Iris pigment epithelial cell (primary cell): ENCODE data around the gene CYP4F22.
"Not testable (repeated sequence)": the region's sequence is repeated elsewhere in the genome, so short reads cannot be mapped to it uniquely, and the experiment has no call there.

ENCODE experiments used
- DNase-seq: peaks from one replicate; pipeline ENCODE4 v3.0.0-alpha.2; 2011; ENCODE audit warnings: low read depth

Gene CYP4F22

DNA sequence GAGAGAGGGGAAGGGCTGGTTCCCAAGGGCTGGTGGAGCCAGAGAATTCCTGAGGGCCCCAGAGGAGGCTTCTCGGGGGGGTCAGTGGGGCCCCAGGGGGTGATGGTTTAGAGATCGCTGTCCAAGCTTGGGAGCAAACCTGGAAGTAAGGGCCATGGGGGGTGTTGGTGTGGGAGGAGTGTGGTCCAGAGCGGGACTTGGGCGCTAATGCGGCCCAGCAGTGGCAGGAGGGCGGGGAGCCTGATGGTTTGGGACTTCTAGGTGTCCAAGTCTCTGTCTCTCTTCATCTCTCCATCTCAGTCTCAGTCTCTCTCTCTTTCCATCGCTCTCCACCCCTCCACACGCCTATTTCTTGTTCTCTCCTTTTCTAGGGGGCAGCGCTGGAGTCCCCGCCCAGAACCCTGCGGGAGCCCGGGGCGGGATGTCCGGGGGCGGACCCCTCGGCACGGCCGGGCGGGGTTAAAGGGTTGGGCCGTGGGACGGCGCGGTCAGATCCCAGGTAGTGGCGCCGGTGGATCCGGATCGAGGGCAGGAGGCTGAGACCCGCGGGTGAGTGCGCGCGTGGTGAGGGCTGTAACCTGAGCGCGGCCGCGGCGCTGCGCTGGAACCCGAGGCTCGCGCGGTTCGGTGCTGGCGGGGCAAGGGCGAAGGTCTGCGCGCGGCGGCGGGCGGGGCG is at the start of gene CYP4F22:
Gene CYP4F22, plus strand, starts transcription at position 491 of the 676 bp plus-strand sequence. CDS start 16,812 bp downstream, outside the sequence.
- no peak for DNase-seq

DNA sequence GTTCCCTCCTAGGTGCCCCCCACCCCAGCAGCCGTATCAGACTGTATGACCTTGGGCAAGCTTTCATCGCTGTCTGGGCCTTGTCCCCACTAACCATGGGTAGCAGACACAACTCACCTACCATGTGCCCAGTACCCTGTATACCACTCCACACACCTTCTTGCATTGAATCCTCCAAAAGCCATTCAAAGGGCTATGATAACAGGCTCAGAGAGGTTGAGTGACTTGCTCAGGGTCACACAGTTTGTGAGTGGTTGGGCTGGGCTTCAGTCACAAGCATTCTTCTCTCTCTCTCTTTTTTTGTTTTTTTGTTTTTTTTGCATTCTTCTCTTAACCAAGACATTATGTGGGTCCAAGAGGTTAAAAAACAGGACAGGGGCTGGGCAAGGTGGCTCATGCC is 46.6 kb upstream of the CYP4F22 start:
- no peak for DNase-seq

DNA sequence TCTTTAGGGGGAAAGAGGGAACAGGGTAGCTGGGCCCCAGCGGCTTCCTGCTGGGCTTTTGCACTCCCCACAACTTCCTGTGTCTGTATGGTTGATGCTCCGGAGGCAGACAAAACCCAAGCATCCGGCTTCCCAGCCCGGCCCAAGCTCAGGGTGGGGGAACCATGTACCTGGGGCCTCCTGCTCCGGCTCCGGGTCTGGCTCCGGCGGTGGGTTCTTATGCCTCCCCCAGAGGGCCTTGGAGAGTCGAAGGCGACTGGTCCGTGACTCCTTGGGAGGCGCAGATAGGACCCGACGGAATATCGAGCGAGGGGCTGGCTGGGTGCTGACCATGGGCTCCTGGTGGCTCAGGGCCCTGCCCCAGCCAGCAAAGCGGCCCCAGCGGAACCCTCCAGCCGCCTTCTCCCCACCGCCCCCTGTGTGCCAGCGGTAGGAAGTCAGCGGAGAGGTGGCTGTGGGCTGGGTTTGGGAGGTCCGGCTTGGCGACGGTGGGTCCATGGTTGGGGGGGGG is 44.4 kb upstream of the CYP4F22 start:
- DNase-seq = no peak

DNA sequence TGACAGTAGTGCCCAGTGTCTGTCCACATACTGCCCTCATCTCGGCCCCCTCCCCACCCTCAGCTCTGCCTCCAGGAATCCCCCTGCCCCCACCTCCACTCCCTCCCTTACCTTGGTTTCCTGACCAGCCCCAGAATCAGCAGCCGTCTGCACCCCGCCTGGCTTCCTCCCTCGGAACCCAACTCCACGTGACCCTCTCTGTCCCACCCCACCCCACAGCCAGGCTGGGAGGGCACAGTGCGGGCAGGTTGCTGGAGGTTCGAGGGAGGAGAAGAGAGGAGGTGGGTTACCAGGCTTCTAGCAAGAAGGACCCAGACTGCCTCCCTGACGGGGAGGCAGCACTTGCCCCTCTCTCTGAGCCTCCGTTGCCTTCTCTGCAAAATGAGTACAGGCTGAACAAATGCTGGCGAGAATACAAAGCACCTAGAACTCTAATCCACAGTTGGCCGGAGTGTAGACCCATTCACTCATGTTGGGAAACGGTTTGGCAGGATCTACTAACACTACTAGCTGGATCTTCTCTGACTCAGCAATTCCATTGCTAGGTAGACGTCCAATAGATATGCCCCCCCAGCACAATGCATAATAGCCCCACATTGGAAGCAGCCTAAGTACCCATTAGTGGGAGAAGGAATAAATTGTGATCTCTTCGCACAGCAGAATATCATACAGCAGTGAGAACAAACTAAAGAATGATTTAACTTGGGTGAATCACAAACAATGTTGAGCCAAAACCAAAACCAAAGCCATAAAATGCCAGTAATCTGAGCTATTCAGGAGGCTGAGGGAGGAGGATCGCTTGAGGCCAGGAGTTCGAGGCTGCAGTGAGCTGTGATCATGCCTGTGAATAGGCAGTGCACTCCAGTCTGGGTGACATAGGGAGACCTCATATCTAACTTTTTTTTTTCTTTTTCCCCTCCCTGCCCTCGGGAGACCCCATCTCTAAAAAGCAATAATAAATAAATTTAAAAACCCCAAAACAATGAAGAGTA is 43.6 kb upstream of the CYP4F22 start, which contains the start of gene RASAL3:
Gene RASAL3, minus strand, starts transcription at position 151 of the 992 bp plus-strand sequence. CDS start 186 bp downstream, outside the sequence.
- DNase-seq = peak; percentile 63

DNA sequence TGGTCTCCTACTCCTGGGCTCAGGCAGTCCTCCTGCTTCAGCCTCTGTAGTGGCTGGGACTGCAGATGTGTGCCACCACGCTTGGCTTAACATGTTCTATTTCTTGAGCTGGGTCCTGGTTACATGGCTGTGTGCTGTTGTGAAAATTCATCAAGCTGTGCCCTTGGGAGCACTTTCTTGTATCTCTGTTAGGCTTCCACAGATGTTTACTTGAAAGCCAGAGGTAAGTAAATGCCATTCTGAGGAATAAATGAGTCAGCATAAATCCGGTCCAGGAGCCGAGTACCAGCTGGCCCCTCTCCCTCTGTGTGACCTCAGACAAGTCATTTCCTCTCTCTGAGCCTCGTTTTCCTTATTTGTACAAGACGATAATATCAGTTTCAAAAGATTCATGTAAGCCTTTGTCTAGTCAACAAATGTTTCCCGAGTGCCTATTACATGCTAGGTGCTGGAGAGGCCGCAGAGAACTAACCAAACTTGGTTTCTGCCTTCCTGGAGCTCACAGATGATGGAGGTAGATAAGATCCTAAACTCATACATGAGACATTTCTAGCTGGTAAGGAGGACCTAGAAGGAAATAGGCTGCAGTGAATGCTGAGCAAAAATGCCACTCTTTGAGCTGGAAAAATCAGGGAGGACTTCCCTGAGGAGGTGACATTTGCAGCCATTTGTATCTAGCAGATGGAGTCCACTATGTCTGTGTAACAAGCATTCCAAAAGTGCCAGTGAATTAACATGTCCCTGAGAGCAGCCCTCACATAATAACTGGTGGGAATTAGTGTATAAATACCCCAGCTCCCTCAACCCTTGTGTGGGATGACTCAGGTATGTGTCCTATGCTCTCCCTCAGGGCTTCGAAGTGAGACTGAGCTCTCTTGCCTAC is 41.2 kb upstream of the CYP4F22 start:
- peak; percentile 96 for DNase-seq

DNA sequence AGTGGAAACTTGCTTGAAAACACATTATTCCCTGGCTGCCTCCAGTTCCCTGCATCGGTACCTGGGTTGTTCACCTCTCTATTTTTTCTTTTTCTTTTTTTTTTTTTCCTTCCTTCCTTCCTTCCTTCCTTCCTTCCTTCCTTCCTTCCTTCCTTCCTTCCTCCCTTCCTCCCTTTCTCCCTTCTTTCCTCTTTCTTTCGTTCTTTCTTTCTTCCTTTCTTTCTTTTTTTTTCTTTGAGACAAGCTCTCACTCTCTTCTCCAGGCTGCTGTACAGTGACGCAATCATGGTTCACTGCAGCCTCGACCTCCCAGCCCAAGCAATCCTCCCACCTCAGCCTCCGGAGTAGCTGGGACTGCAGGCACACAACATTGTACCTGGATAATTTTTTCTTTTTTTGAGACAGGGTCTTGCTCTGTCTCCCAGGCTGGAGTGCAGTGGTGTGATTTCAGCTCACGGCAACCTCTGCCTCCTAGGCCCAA is 40.6 kb upstream of the CYP4F22 start:
- DNase-seq = no peak

DNA sequence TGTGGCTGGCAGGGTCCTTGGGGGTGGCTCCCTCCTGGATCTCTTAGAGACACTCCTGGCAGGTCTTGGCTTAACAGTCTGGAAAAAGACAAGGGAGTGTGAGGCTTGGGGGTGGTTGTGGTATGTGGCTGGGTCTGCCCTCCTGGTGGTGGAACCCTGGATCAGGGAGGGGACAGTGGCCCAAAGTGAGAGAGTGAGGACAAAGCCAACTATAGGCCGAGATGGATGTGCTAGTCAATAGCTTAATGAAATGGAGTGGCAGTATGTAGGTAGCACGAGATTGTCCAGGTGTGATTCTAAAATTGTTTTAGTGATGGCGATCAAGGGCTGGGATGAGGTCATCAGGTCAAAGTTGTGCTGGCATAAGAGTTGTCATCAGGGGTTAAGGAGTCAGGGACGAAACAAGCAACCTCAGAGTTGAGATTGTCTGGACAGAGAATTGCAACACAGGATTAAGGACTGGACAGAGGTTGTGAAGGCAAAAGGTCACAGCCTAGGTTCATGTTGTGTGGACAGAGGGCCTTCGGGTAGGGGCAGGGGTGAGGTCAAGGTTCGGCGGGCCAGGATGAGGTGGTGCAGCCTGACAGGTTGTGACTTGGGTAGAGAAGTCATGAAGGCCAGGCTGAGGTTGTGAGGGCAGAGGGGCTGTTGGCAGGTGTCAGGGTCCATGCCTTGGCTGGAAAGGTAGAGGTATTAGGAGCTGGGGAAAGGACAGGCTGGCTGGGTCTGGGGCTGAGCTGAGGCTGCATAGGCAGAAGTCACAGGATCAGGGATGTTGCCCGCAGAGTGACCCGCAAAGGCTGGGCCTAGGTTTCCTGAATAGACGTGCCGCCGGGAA is 39.4 kb upstream of the CYP4F22 start:
- no peak for DNase-seq

DNA sequence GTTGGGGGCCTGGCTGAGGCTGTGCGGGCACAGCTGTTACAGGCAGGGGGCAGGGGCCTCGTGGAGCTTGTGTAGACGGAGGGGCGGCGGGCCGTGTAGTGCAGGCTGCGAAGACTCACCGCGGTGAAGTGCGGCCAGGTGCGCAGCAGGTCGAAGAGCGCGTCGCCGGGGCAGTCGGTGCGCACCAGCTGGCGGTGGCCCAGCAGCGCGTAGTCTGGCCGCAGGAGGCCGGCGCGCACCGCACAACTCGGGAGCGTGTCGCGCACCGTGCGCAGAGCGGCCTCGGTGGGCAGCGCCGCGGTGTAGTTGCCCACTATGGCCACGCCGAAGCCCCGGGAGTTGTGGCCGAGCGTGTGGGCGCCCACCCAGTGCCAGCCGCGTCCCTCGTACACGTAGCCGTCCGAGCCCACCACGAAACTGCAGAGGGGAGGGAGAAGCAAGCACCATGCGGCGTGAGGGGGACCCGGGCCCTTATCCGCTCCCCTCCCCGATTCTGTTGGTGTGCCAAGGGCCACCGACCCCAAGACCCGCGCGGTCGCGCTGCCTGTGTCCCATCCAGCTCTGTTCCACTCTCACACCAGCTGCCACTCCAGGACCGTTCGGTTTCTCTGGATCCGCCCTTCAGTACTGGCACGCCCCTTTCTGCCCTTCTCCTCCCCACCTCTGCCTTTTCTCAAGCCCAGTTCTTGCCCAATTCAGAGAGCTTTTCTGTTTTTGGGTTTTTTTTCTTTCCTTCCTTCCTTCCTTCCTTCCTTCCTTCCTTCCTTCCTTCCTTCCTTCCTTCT is 38.6 kb upstream of the CYP4F22 start:
- DNase-seq = peak; percentile 38

DNA sequence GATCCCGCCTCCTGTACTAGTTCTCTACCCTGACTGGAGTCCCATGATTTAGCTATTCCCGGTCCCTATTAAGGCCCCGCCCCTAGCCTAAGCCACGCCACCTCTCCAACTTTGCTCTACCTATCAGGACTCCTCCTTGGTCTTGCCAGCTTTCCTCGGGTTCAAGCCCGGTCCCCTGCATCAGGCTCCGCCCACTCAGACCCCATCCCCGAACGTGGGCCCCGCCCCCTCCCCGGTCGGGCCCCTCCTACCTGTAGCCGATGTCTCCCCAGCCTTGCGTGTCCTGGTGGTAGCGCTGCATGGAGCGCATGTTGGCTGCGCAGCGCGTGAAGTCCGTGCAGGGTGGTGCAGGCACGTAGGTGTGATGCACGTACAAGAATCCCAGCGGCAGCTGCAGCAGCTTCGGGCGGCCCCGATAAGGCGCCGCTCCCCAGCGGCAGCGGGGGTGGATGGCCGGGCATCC is 36.7 kb upstream of the CYP4F22 start:
- DNase-seq = no peak

DNA sequence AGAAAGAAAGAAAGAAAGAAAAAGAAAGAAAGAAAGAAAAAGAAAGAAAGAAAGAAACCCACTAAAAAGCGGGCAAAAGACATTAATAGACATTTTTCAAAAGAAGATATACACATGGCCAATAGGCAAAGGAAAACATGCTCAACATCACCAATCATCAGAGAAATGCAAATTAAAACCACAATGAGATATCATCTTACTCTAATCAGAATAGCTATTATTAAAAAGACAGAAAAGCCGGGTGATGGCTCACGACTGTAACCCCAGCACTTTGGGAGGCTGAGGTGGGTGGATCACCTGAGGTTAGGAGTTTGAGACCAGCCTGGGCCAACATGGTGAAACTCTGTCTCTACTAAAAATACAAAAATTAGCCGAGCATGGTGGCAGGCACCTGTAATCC is 34.5 kb upstream of the CYP4F22 start:
- not testable (repeated sequence) for DNase-seq

DNA sequence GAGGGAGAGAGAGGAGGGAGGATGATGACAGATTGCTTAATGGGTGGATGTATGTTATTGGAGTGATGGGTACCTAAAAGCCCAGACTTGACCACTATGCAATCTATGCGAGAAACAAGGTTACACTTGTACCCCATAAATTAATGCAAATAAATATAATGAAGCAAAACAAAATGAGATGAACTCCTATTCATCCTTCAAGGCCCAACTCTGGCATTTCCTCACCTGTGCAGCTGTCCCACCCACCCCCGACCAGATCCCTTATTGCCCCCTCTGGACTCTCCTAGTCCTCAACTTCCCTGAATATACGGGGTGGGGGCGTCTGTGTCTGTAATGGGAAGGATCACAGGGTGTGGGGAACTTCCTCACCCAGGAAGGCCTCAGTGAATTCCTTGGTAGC is 33.2 kb upstream of the CYP4F22 start:
- DNase-seq = no peak

DNA sequence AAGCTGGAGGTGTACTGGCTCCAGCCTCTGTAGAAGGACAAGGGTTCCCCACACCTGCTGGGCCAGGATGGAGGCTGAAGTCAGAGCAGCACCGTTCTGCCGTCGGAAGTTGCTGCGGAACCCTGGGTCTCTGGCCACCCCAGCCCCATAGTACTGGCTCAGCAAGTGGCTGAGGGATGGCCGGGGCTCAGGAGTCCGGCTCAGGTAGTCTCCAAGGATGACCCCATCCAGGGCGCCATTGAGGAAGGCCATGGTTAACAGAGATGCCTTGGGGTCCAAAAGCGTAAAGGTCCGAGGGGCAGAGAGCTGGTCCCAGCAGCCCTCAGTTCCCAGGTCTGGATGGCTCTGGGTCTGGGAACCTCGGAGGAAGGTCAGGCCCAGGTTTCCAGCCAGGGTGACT is 32.7 kb upstream of the CYP4F22 start:
- DNase-seq = no peak

DNA sequence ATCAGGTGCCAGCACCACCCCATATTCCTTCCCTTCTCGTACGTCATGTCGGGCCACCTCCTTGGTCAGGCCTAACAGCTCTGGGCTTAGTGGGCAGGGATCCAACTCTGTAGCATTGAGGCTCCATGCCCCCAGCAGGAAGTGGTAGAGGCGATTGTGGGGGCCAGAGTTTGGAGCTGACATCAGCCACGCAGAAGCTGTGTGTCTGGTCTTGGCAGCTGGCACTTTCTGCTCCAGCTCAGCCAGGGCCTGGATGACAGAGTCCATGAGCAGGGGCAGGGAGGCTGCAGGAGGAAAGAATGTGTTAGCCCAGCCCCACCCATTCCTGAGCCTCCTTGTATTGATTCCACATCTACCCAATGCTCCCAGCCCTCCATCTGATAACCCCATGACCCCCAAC is 32.0 kb upstream of the CYP4F22 start:
- no peak for DNase-seq

DNA sequence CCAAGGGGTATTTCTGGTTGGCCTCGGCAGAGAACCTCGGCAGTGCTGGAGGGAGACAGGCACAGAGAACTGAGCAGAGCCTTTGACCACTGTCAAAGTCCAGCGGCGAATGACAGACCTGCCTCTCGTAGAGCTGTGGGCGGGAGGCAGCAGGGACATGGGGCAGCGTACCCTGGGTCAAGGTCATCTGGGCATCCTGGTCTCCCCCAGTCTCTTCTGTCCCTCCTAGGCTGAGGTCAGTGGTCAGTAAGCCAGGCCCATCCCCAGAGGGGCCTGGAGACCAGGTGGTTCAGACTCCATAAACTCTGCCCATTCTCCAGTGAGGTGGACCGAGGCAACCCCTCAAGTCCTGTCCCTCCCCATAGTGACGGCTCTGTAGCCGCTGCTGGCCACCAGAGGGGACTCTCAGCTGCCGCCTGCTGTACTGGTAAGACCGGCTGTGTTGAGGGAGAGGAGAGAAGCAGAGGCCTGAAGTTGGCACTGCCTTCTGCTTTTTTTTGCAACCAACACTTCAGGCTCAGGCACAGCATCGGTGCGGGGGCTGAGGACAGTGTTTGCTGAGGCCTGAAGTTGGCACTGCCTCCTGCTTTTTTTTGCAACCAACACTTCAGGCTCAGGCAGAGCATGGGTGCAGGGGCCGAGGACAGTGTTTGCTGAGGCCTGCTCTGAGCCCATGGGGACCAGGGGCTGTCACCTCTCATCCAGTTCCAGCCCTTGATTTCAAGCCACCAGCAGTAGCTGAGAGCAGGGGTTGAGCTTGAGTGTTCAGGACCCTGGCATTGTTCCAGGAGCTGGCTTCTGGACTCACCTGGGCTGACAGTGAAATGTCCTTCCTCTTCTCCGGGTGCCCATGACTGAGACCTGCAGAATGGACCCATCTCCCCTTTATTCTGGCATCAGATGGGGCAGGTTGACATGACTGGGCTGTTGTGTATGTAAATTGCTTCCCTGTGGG is 28.7 kb upstream of the CYP4F22 start, which contains the start of gene PGLYRP2:
Gene PGLYRP2, minus strand, starts transcription at position 111 of the 955 bp plus-strand sequence. CDS start 130 bp downstream, outside the sequence.
- no peak for DNase-seq

DNA sequence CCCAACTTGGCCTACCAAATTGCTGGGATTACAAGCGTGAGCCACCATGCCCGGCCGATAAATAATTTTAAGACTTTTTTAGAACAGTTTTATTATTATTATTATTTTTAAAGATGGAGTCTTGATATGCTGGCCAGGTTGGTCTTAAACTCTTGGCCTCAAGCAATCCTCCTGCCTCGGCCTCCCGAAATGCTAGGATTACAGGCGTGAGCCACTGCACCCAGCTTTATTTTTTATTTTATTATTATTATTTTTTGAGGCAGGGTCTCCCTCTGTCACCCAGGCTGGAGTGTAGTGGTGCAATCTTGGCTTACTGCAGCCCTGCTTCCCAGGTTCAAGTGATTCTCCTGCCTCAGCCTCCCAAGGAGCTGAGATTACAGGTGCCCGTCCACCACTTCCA is 27.3 kb upstream of the CYP4F22 start:
- DNase-seq = not testable (repeated sequence)

DNA sequence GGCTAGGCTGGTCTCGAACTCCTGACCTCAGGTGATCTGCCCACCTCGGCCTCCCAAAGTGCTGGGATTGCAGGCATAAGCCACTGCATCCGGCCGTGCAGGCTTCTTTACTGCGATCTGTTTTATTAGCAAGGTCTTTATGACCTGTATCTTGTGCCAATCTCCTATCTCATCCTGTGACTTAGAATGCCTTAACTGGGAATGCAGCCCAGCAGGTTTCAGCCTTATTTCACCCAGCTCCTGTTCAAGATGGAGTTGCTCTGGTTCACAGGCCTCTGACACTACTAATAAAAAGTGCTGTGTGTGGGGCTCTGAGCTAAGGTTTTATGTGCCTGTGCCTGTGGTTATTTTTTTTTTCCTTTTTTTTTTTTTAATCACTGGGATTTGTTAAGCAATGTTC is 22.6 kb upstream of the CYP4F22 start:
- not testable (repeated sequence) for DNase-seq

DNA sequence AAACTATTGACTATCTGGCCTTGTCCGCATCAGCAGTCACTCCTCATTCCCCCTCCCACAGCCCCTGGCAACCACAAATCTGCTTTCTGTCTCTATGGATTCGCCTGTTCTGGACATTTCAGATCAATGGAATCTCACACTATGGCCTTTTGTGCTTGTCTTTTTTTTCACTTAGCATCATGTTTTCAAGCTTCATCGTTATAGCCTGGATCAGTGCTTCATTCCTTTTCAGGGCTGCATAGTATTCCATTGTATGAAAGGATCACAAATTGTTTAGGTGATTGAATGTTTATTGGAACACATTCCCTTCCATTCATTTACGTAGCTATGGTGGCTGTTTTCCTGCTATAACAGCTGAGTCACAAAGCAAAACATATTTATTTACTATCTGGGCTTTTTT is 21.3 kb upstream of the CYP4F22 start:
- no peak for DNase-seq

DNA sequence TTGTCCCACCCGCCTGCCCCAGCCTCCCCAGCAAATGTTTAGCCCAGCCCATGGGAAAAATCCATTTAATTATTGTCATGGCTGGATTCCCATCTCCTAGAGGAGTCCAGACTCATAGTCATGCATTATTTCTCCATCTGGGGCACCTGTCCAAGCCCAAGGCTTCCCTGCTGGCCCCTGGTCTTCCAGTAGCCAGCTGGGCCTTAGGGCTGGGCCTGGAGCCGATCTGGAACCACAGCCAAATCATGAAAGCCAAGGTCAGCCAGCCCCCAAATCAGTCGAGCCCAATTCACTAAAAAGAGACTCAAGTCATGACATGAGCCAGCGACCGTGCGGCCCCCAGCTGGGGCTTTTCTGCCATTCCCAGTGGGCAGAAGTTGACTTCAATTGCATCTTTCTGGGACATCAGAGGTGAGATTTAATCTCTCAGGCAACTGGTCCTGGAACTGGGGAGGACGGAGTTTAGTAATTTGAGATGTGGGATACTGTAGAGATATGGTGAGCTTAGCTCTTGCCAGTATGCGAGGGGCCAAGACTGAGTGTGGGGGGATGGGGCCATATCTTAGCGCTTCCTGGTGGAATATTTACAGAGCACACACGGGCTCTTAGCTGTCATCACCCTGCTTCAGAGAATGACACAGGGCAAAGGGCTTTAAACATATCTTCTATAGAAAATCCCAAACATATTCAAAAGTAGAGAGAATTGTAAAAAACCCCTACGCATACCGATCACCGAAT is 19.7 kb upstream of the CYP4F22 start:
- no peak for DNase-seq
